22Rv1 (cell line): Measurements from ENCODE around the gene IL4R.

Source experiments
- CTCF ChIP-seq: fragments of 450-650 bp; IDR thresholded peaks from 2 replicates; pipeline ENCODE4 v1.5.1; 2017; ENCODE audit warnings: mild to moderate bottlenecking
- ZFX ChIP-seq: fragments of 450-650 bp; IDR thresholded peaks from 2 replicates; pipeline ENCODE4 v1.6.1; 2017; ENCODE audit warnings: antibody characterized with exemption, borderline replicate concordance

- TF ChIP-seq CTCF (no peak), ZFX (no peak)
These were observed 34.3 kb downstream of the IL4R start for GRCh38 chr16:27347930-27348685.
